K562 (cell line): ENCODE results near the gene ULK3. TPM values are rescaled to one million over a fixed set of nuclear protein-coding genes. Genes with fewer than 3 reads are reported as not detected.

Experiments
- ATAC-seq: fragments of 200-7000 bp; cut with Tn5 transposase; 3 replicates; pipeline ENCODE4 v1.9.1; 2020; ENCODE audit warnings: moderate library complexity
- BruUV-seq: library from RNA; stranded (reverse); fragments of 400-500 nt; replicated peaks from 2 replicates; lab custom pipeline; 2021; lab: Mats Ljungman, UMichigan
- CTCF ChIA-PET: fragments of 300-600 bp; formaldehyde crosslinking; extraction: SDS; loops from one replicate; lab custom pipeline; 2021; ENCODE audit warnings: low intra/inter-chr PET ratio; lab: Yijun Ruan, JAX
- POLR2A ChIA-PET: fragments of 300-600, 350-650 bp; sonication (Branson Sonifier 250); formaldehyde crosslinking; extraction: SDS; loops from one replicate; lab custom pipeline; 2021; ENCODE audit warnings: antibody characterized with exemption, inconsistent platforms; lab: Yijun Ruan, JAX
- DNase-seq, 4 experiments: peaks; one replicate each; pipeline versions ENCODE4 v3.0.0 to v3.0.0-alpha.2; 2011 to 2018; ENCODE audit warnings: low spot score in 3 of 4, mixed read lengths in 3 of 4; ENCODE audit errors: extremely low read depth in 1 of 4
- FAIRE-seq: peaks from 2 replicates; lab custom pipeline; 2011; peaks lifted over from hg19 to GRCh38; lab: Jason Lieb, UNC
- H2AFZ ChIP-seq: 2 replicates; pipeline ENCODE4 v1.6.0; 2011; ENCODE audit warnings: low read depth, low read length, control low read depth, inconsistent platforms
- H3K27ac ChIP-seq: fragments of 200-600 bp; 3 replicates; pipeline ENCODE4 v1.8.0; 2011; ENCODE audit warnings: low read depth, mild to moderate bottlenecking, control low read depth, inconsistent platforms, low read length, moderate library complexity, mixed read lengths; ENCODE audit errors: extremely low read depth
- H3K27me3 ChIP-seq, 2 experiments: fragments of 300-600 bp in 1 of 2; 2 replicates in 1 of 2; 3 replicates in 1 of 2; pipeline versions ENCODE4 v1.6.0 to v1.8.0; 2011; ENCODE audit warnings: inconsistent platforms in 2 of 2, low read length in 2 of 2, mild to moderate bottlenecking in 1 of 2, mixed read lengths in 1 of 2, moderate library complexity in 1 of 2; ENCODE audit not compliant: control insufficient read depth in 2 of 2, insufficient read depth in 2 of 2
- H3K36me3 ChIP-seq: fragments of 300-600 bp; 3 replicates; pipeline ENCODE4 v1.8.0; 2011; ENCODE audit warnings: mild to moderate bottlenecking, low read length, inconsistent platforms; ENCODE audit not compliant: control insufficient read depth, insufficient read depth
- H3K4me1 ChIP-seq, 2 experiments: fragments of 200-600 bp in 1 of 2; replicated peaks in 1 of 2; 2 replicates in 1 of 2; 3 replicates in 1 of 2; pipeline versions ENCODE4 v1.5.1 to v1.8.0; 2011; ENCODE audit warnings: inconsistent platforms in 2 of 2, low read length in 2 of 2, mild to moderate bottlenecking in 1 of 2, mixed read lengths in 1 of 2, moderate library complexity in 1 of 2; ENCODE audit not compliant: control insufficient read depth in 2 of 2, insufficient read depth in 2 of 2
- H3K4me2 ChIP-seq: 2 replicates; pipeline ENCODE4 v1.6.1; 2011; ENCODE audit warnings: low read length, control low read depth, inconsistent platforms, mixed read lengths; ENCODE audit not compliant: insufficient read depth
- H3K4me3 ChIP-seq: fragments of 200-600 bp; sonication (generic), shearing (Covaris generic); 2 replicates; pipeline ENCODE4 v1.5.1; 2016; ENCODE audit warnings: control low read depth, inconsistent platforms
- H3K79me2 ChIP-seq: fragments of 200-600 bp; 3 replicates; pipeline ENCODE4 v1.8.0; 2011; ENCODE audit warnings: low read length, inconsistent platforms; ENCODE audit not compliant: control insufficient read depth, insufficient read depth
- H3K9ac ChIP-seq, 2 experiments: 2 replicates each; pipeline versions ENCODE4 v1.6.0 to v1.6.1; 2011; ENCODE audit warnings: low read depth in 2 of 2, low read length in 2 of 2, control low read depth in 1 of 2, inconsistent platforms in 1 of 2, mild to moderate bottlenecking in 1 of 2, mixed read lengths in 1 of 2; ENCODE audit not compliant: insufficient read depth in 1 of 2
- H3K9me1 ChIP-seq: one replicate; pipeline ENCODE4 v1.6.0; 2011; ENCODE audit warnings: inconsistent platforms, mild to moderate bottlenecking, low read length, moderate library complexity; ENCODE audit not compliant: control insufficient read depth, insufficient read depth
- H3K9me3 ChIP-seq: replicated peaks from 2 replicates; pipeline ENCODE4 v1.5.1; 2011; ENCODE audit warnings: low read depth, low read length, inconsistent platforms; ENCODE audit not compliant: control insufficient read depth, insufficient read depth
- H4K20me1 ChIP-seq: replicated peaks from 2 replicates; pipeline ENCODE4 v1.6.1; 2011; ENCODE audit warnings: low read length, inconsistent platforms, mixed read lengths; ENCODE audit not compliant: control insufficient read depth, insufficient read depth
- BMI1 ChIP-seq: fragments of 150-350 bp; IDR thresholded peaks from 2 replicates; pipeline ENCODE4 v1.6.1; 2014; ENCODE audit warnings: low read length
- DNMT1 ChIP-seq: fragments of 450-650 bp; IDR thresholded peaks from 2 replicates; pipeline ENCODE4 v1.6.1; 2016; ENCODE audit warnings: antibody characterized with exemption, mild to moderate bottlenecking
- HIVEP1 ChIP-seq: fragments of 250-450 bp; sonication (Bioruptor Pico); IDR thresholded peaks from 2 replicates; pipeline ENCODE4 v1.4.0; 2020; ENCODE audit warnings: mild to moderate bottlenecking
- NR0B1 ChIP-seq: fragments of 450-650 bp; IDR thresholded peaks from one replicate; pipeline ENCODE4 v1.6.1; 2018; ENCODE audit warnings: mild to moderate bottlenecking, moderate library complexity; ENCODE audit not compliant: partially characterized antibody
- NR4A1 ChIP-seq, 2 experiments: fragments of 250-450 bp in 1 of 2; fragments of 450-650 bp in 1 of 2; sonication (Bioruptor Pico) in 1 of 2; IDR thresholded peaks; 2 replicates each; pipeline versions ENCODE4 v1.4.0 to v1.6.1; 2016 to 2020; ENCODE audit warnings: mild to moderate bottlenecking in 2 of 2, missing compliant biosample characterization in 1 of 2, missing genetic modification characterization in 1 of 2, moderate library complexity in 1 of 2
- SMARCE1 ChIP-seq: fragments of 450-650 bp; IDR thresholded peaks from 2 replicates; pipeline ENCODE4 v1.7.1; 2016; ENCODE audit warnings: mild to moderate bottlenecking
- SNAPC5 ChIP-seq: fragments of 250-450 bp; sonication (Bioruptor Pico); IDR thresholded peaks from 2 replicates; pipeline ENCODE4 v1.8.0; 2021; ENCODE audit warnings: moderate library complexity, mild to moderate bottlenecking, inconsistent platforms
- STAT6 ChIP-seq: sonication (generic); formaldehyde crosslinking; IDR thresholded peaks from 2 replicates; pipeline ENCODE4 v1.8.1; 2023; ENCODE audit warnings: mild to moderate bottlenecking, missing genetic modification reagents
- TCF7 ChIP-seq: sonication (generic); IDR thresholded peaks from 2 replicates; pipeline ENCODE4 v1.6.1; 2016; ENCODE audit warnings: antibody characterized with exemption, borderline replicate concordance
- ZNF717 ChIP-seq: fragments of 250-450 bp; sonication (Bioruptor Pico); IDR thresholded peaks from 2 replicates; pipeline ENCODE4 v1.5.0; 2021
- WGBS: fragments of 100-300 bp; shearing (Covaris generic); methylation state at CpG from one replicate; pipeline ENCODE4 v1.1.6; 2016; ENCODE audit warnings: low coverage, mixed read lengths; ENCODE audit not compliant: insufficient coverage; ENCODE audit errors: missing lambda C conversion rate; 5-methylcytosine and 5-hydroxymethylcytosine counted together
- in situ Hi-C: fragments of 300-500 bp; cut with MboI; formaldehyde crosslinking; loops from 4 replicates; pipeline ENCODE4 v1.15.0; 2018; ENCODE audit warnings: inconsistent platforms, mixed read lengths
- intact Hi-C: fragments of 100-400 bp; cut with micrococcal nuclease; formaldehyde crosslinking; loops from 2 replicates; pipeline ENCODE4 v1.14.2; 2022
- polyA plus RNA-seq, 8 experiments: library from polyadenylated mRNA; depleted of rRNA in 4 of 8; stranded (reverse) in 5 of 8; unstranded in 3 of 8; fragments of >200 nt; fragmentation: Nextera tagmentation in 2 of 8; fragmentation: Illumina TruSeq in 1 of 8; extraction: Ambion mirVana in 2 of 8; extraction: Trizol in 1 of 8; gene quantifications; 2 replicates each; pipeline versions ENCODE4 v1.2.1 to v1.2.3, GENCODE V29; 2011 to 2014; ENCODE audit warnings: inconsistent platforms in 1 of 8, missing spikeins in 1 of 8
- total RNA-seq, 7 experiments: library from RNA; depleted of rRNA in 6 of 7; stranded (reverse); fragments of >200 nt in 6 of 7; fragmentation: Illumina TruSeq in 2 of 7; extraction: Trizol in 2 of 7; gene quantifications; 2 replicates each; pipeline versions ENCODE4 v1.2.1 to v1.2.3, GENCODE V29; 2011 to 2021; ENCODE audit warnings: low replicate concordance in 1 of 7
- TF ChIP-seq, protein P1 (sequence below): fragments of 250-450 bp; sonication (Bioruptor Pico); IDR thresholded peaks from 2 replicates; pipeline ENCODE4 v1.4.0; 2020; ENCODE audit warnings: mild to moderate bottlenecking

ULK3 gene
- total and polyA plus RNA-seq, 9 of the 15 experiments (the other 6 are each of a cell fraction or from before 2014, with no cell fraction given) = 0.68 to 68.0 (median 34.9) TPM

DNA sequence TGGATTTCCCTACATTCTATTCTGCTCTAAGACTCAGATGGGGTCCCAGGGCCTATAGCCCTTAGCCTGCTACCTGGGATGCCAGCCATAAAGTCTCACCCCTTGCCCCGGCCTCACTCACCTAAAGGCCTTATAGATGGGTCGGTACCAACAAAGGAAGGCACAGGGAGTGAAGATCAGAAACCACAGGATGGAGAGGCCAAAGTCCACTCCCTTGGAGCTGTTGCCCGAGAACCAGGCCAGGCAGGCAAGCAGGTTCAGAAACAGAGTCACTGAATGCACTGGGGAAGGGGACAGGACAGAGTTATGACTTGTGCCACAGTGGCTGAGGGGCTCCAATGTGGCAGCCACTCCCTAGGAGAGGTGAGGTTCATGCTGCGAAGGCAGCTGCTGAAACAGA, 7.4 kb upstream of the ULK3 start:
- Histone ChIP-seq H3K9me3 (no peaks in the 10 kb centered on the region), H3K27me3 (no peaks in the 10 kb centered on the region), H4K20me1 (no peaks in the 10 kb centered on the region), H3K4me1 (no peaks in the 10 kb centered on the region), H2AFZ (no peak overlapping the region), H3K9me1 (peaks cover 3% of the 10 kb centered on the region), H3K36me3 (peaks cover 71% of the 10 kb centered on the region; the same call in 2 of the 3 replicates), H3K27ac (no peak overlapping the region), H3K4me2 (no peak overlapping the region), H3K9ac (no peak overlapping the region), H3K4me3 (no peak overlapping the region), H3K79me2 (no peaks in the 10 kb centered on the region)
- DNase-seq (no peak), ATAC-seq (no peak), FAIRE-seq (no peak)
- WGBS = 96% methylated on average over 3 of the region's 4 CpGs
- no TSS peak for BruUV-seq
- in situ Hi-C loops (no loop called here), intact Hi-C loops (no loop called here)
- no peak for TF ChIP-seq DNMT1
- no peak for TF ChIP-seq ZNF717 (CRISPR knock-in tag)
- TF ChIP-seq TCF7 = no peak
- no peak for TF ChIP-seq STAT6 (CRISPR knock-in tag)
- TF ChIP-seq BMI1 = no peak
- TF ChIP-seq HIVEP1 = no peak
- TF ChIP-seq NR0B1 = no peak
- no peak for TF ChIP-seq SNAPC5
- no peak for TF ChIP-seq SMARCE1
- TF ChIP-seq NR4A1 (CRISPR knock-in tag; IDR thresholded peaks at IDR 0.05) = no peak
- TF ChIP-seq NR4A1 (tag; IDR thresholded peaks at IDR 0.05) = no peak
- TF ChIP-seq, protein P1, sequence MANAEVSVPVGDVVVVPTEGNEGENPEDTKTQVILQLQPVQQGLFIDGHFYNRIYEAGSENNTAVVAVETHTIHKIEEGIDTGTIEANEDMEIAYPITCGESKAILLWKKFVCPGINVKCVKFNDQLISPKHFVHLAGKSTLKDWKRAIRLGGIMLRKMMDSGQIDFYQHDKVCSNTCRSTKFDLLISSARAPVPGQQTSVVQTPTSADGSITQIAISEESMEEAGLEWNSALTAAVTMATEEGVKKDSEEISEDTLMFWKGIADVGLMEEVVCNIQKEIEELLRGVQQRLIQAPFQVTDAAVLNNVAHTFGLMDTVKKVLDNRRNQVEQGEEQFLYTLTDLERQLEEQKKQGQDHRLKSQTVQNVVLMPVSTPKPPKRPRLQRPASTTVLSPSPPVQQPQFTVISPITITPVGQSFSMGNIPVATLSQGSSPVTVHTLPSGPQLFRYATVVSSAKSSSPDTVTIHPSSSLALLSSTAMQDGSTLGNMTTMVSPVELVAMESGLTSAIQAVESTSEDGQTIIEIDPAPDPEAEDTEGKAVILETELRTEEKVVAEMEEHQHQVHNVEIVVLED = no peak
- CTCF ChIA-PET = no interaction called here
- POLR2A ChIA-PET = interaction anchor here (1.2 kb wide), 1 partner anchor 59 kb away, joined by 3 read pairs; no protein-coding TSS in a partner anchor
